Measurements from ENCODE around the gene ANTXR1. TPM values are rescaled to one million over a fixed set of nuclear protein-coding genes. Genes with fewer than 3 reads are reported as not detected.

Gene ANTXR1
- polyA plus RNA-seq, 1 of the 3 experiments (the other 2 are of a cell fraction): 114 TPM

DNA sequence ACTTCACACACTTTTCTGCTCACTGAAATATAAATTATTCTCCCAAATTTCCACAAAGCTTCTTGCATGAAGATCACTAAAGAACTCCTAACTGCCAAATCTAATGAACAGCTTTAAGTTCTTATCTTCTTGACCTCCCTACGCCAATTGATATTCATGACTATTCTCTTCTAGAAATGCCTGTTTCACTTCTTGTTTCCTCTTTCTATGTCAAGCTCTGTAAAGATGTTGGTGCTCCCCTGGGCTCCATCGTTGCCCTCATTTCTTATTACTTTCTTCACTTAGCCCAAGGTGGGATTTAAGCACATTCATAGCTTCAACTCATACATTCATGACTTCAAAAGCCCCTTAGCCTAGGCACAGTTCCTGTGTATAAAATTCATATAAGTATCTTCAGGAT, 9.2 kb upstream of the ANTXR1 start:
- DNase-seq: no peak
- POLR2A ChIA-PET: no interaction called here

DNA sequence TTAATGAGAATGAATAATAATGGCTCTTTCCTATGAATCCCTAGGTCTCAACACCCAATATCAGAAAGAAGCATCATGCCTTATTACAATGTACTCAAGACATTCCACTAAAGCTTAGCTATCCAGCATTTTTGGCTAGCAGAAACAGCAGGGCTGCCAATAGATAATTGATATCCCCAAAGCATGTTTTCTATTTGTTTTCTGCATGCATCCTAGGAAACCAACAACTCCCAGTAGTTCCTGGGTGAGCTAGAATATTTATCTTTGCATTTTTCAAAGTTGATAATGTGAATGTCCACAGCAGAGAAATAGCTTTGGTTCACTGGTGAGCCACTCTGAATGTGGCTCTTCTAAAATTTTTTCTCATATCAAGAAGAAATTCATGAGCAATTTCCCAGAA, 5.8 kb upstream of the ANTXR1 start:
- H2AFZ ChIP-seq (ENCODE audit: low read depth): no peak overlapping the region
- DNase-seq: no peak
- POLR2A ChIA-PET: no interaction called here

More for the DNA sequence above, 9.2 kb upstream of the ANTXR1 start:
- Histone ChIP-seq H3K9me3 (peaks cover 10% of the 10 kb centered on the region; the same call in 1 of the 2 replicates), H3K36me3 (replicated peaks in 1 of 2; ENCODE audit: control insufficient read depth in 1 of 2, insufficient read depth in 2 of 2, low read length in 1 of 2) (no peaks in the 10 kb centered on the region), H3K9me2 (no peaks in the 10 kb centered on the region), H3K4me2 (no peak overlapping the region), H3K9ac (no peak overlapping the region), H3F3A (replicated peaks; ENCODE audit: insufficient read depth) (no peaks in the 10 kb centered on the region), H2AFZ (ENCODE audit: low read depth) (no peak overlapping the region), H3K27me3 (ENCODE audit: insufficient read depth) (no peaks in the 10 kb centered on the region), H3K4me3 (ENCODE audit: low read depth in 2 of 2, low read length in 1 of 2) (no peak overlapping the region), H3K27ac (ENCODE audit: low read depth in 2 of 2, low read length in 1 of 2) (no peak overlapping the region), H3K79me2 (ENCODE audit: insufficient read depth) (no peaks in the 10 kb centered on the region), H4K20me1 (ENCODE audit: insufficient read depth) (no peaks in the 10 kb centered on the region), H3K4me1 (ENCODE audit: control insufficient read depth in 1 of 2, insufficient read depth in 2 of 2, low read depth in 1 of 2, low read length in 1 of 2) (no peaks in the 10 kb centered on the region)
- CTCF ChIA-PET: interaction anchor here (1.2 to 3.2 kb wide), 4 partner anchors 9 to 305 kb away, joined by 3 to 17 read pairs (median 5); partner anchors contain the start of gene ANTXR1
- 25% methylated on average over 2 of the region's 2 CpGs for WGBS (ENCODE audit: low lambda C conversion rate)
- no peak for TF ChIP-seq ZBTB33 (IDR thresholded peaks at IDR 0.05; ENCODE audit: borderline replicate concordance, low read depth)

More for the DNA sequence above, 5.8 kb upstream of the ANTXR1 start:
- Histone ChIP-seq H3K27ac (ENCODE audit: low read depth in 2 of 2, low read length in 1 of 2) (no peak overlapping the region), H3F3A (replicated peaks; ENCODE audit: insufficient read depth) (no peaks in the 10 kb centered on the region), H3K4me3 (ENCODE audit: low read depth in 2 of 2, low read length in 1 of 2) (no peak overlapping the region), H3K27me3 (ENCODE audit: insufficient read depth) (no peaks in the 10 kb centered on the region), H3K79me2 (ENCODE audit: insufficient read depth) (no peaks in the 10 kb centered on the region), H3K36me3 (replicated peaks in 1 of 2; ENCODE audit: control insufficient read depth in 1 of 2, insufficient read depth in 2 of 2, low read length in 1 of 2) (no peaks in the 10 kb centered on the region), H4K20me1 (ENCODE audit: insufficient read depth) (no peaks in the 10 kb centered on the region), H3K9me3 (peaks cover 3% of the 10 kb centered on the region; the same call in 1 of the 2 replicates), H3K4me1 (ENCODE audit: control insufficient read depth in 1 of 2, insufficient read depth in 2 of 2, low read depth in 1 of 2, low read length in 1 of 2) (peaks cover 0 to under 1% of the 10 kb centered on the region in 2 experiments; a peak in 1 of 4 replicates), H3K9ac (no peak overlapping the region), H3K4me2 (no peak overlapping the region), H3K9me2 (no peaks in the 10 kb centered on the region)
- TF ChIP-seq YY1 (IDR thresholded peaks at IDR 0.05; ENCODE audit: low read depth): no peak
- TF ChIP-seq NFIC (IDR thresholded peaks at IDR 0.05; ENCODE audit: borderline replicate concordance): no peak
- TF ChIP-seq, protein P1, sequence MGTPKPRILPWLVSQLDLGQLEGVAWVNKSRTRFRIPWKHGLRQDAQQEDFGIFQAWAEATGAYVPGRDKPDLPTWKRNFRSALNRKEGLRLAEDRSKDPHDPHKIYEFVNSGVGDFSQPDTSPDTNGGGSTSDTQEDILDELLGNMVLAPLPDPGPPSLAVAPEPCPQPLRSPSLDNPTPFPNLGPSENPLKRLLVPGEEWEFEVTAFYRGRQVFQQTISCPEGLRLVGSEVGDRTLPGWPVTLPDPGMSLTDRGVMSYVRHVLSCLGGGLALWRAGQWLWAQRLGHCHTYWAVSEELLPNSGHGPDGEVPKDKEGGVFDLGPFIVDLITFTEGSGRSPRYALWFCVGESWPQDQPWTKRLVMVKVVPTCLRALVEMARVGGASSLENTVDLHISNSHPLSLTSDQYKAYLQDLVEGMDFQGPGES (IDR thresholded peaks at IDR 0.05; ENCODE audit: low read depth, low read length): no peak
- TF ChIP-seq CTCF (IDR thresholded peaks at IDR 0.05): no peak
- TF ChIP-seq TEAD4 (IDR thresholded peaks at IDR 0.05; ENCODE audit: borderline replicate concordance, insufficient read depth): no peak
- TF ChIP-seq RAD21 (IDR thresholded peaks at IDR 0.05; ENCODE audit: low read length): no peak
- no peak for TF ChIP-seq FOXM1 (IDR thresholded peaks at IDR 0.05; ENCODE audit: low read depth)
- no peak for TF ChIP-seq USF2 (IDR thresholded peaks at IDR 0.05; ENCODE audit: borderline replicate concordance, low read depth, low read length)
- TF ChIP-seq FOXJ3 (CRISPR knock-in tag; IDR thresholded peaks at IDR 0.05): no peak
- TF ChIP-seq ELF1 (IDR thresholded peaks at IDR 0.05): no peak
- no peak for TF ChIP-seq REST (IDR thresholded peaks at IDR 0.05; ENCODE audit: low read depth, low read length)
- TF ChIP-seq EZH2phosphoT487 (IDR thresholded peaks at IDR 0.05; ENCODE audit: borderline replicate concordance, low read depth): no peak
- no peak for TF ChIP-seq CHD2 (IDR thresholded peaks at IDR 0.05; ENCODE audit: low read length, partially characterized antibody)
- CTCF ChIA-PET: interaction anchor here (1.3 to 1.8 kb wide), 2 partner anchors 14 to 299 kb away, joined by 4 to 6 read pairs; no protein-coding TSS in a partner anchor

Data from SK-N-SH (cell line).